Osteoblast (primary cell): ENCODE measurements around the gene NHSL2. TPM values are rescaled to one million over a fixed set of nuclear protein-coding genes. Genes with fewer than 3 reads are reported as not detected.
A peak's percentile ranks its signal among the peaks of the same experiment; 100 is the strongest.

Experiments used
- DNase-seq: peaks from one replicate; pipeline ENCODE4 v3.0.0; 2011; ENCODE audit warnings: low spot score, mixed read lengths; ENCODE audit not compliant: insufficient read length; ENCODE audit errors: missing footprints
- H2AFZ ChIP-seq: 2 replicates; pipeline ENCODE4 v1.6.0; 2011; ENCODE audit warnings: mild to moderate bottlenecking, low read length
- H3K27ac ChIP-seq: 2 replicates; pipeline ENCODE4 v1.5.1; 2011; ENCODE audit warnings: mild to moderate bottlenecking, low read depth, low read length, moderate library complexity
- H3K27me3 ChIP-seq: 2 replicates; pipeline ENCODE4 v1.6.0; 2012; ENCODE audit warnings: mild to moderate bottlenecking, control low read depth, inconsistent platforms, low read length, moderate library complexity; ENCODE audit not compliant: insufficient read depth
- H3K36me3 ChIP-seq: 2 replicates; pipeline ENCODE4 v1.5.1; 2011; ENCODE audit warnings: mild to moderate bottlenecking, low read length, control low read depth, moderate library complexity; ENCODE audit not compliant: insufficient read depth
- H3K4me1 ChIP-seq: 2 replicates; pipeline ENCODE4 v1.5.1; 2011; ENCODE audit warnings: mild to moderate bottlenecking, low read length, control low read depth, moderate library complexity; ENCODE audit not compliant: insufficient read depth
- H3K4me2 ChIP-seq: 2 replicates; pipeline ENCODE4 v1.6.0; 2011; ENCODE audit warnings: mild to moderate bottlenecking, low read length; ENCODE audit not compliant: insufficient read depth
- H3K4me3 ChIP-seq: fragments of 200-600 bp; sonication (generic); 3 replicates; pipeline ENCODE4 v1.5.1; 2012; ENCODE audit warnings: mild to moderate bottlenecking, low read length, inconsistent platforms; ENCODE audit not compliant: insufficient read depth
- H3K79me2 ChIP-seq: 2 replicates; pipeline ENCODE4 v1.6.0; 2012; ENCODE audit warnings: mild to moderate bottlenecking, low read length, control low read depth, inconsistent platforms; ENCODE audit not compliant: insufficient read depth
- H3K9me3 ChIP-seq: 2 replicates; pipeline ENCODE4 v1.5.1; 2011; ENCODE audit warnings: low read depth, low read length, control low read depth
- H4K20me1 ChIP-seq: 2 replicates; pipeline ENCODE4 v1.6.0; 2012; ENCODE audit warnings: mild to moderate bottlenecking, low read length, control low read depth; ENCODE audit not compliant: insufficient read depth
- total RNA-seq: library from RNA; depleted of rRNA; stranded (reverse); fragments of >200 nt; gene quantifications from 2 replicates; pipeline ENCODE4 v1.2.3, GENCODE V29; 2012
- TF ChIP-seq, protein P1 (sequence below): IDR thresholded peaks from 2 replicates; pipeline ENCODE4 v1.5.1; 2011; ENCODE audit warnings: mild to moderate bottlenecking, low read depth, low read length, moderate library complexity; ENCODE audit errors: extremely low read depth

Gene NHSL2
- total RNA-seq, 1 donor: 1.1 TPM

DNA sequence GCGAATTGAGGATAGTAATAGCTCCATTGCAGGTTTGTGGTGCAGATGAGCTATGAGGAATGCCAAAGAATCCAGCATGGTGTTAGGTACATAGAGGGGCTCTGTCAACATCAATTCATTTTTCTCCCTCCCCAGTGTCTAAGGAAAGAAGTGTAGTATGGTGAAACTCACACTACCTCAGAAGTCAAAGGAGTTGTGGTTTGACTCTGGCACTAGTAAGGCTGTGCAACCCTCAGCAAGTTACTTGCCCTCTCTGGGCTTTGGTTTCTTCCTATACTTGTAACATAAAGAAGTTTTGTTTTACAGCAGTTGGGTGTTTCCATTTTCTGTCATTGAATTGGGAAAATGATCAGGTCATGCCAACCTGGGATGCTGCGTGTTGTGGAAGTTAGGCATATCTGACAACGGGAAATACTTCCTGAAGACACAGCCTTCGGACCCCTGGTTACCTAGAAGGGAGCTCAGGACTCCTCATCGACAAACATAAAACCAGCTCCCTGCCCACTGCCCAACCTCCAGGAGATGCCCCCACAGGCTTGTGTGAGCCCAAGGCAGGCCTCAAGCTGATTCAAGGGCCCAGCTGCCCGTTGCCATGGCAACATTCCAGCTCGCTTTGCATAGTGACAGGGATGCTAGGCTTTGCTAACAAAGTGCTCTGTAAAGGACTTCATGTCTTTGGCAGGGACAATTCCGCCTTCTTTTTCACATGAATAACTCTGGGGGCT is 149.7 kb downstream of the NHSL2 start:
- no peaks in the 10 kb centered on the region for H3K36me3 ChIP-seq
- TF ChIP-seq, protein P1, sequence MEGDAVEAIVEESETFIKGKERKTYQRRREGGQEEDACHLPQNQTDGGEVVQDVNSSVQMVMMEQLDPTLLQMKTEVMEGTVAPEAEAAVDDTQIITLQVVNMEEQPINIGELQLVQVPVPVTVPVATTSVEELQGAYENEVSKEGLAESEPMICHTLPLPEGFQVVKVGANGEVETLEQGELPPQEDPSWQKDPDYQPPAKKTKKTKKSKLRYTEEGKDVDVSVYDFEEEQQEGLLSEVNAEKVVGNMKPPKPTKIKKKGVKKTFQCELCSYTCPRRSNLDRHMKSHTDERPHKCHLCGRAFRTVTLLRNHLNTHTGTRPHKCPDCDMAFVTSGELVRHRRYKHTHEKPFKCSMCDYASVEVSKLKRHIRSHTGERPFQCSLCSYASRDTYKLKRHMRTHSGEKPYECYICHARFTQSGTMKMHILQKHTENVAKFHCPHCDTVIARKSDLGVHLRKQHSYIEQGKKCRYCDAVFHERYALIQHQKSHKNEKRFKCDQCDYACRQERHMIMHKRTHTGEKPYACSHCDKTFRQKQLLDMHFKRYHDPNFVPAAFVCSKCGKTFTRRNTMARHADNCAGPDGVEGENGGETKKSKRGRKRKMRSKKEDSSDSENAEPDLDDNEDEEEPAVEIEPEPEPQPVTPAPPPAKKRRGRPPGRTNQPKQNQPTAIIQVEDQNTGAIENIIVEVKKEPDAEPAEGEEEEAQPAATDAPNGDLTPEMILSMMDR: no peak
- H3K27me3 ChIP-seq: peaks cover 51% of the 10 kb centered on the region
- no peak overlapping the region for H2AFZ ChIP-seq
- H3K79me2 ChIP-seq: no peaks in the 10 kb centered on the region
- no peak overlapping the region for H3K4me3 ChIP-seq
- H3K9me3 ChIP-seq: no peaks in the 10 kb centered on the region
- peaks cover 4% of the 10 kb centered on the region for H4K20me1 ChIP-seq
- no peak overlapping the region for H3K27ac ChIP-seq
- DNase-seq: no peak
- H3K4me1 ChIP-seq: no peaks in the 10 kb centered on the region
- H3K4me2 ChIP-seq: no peak overlapping the region

DNA sequence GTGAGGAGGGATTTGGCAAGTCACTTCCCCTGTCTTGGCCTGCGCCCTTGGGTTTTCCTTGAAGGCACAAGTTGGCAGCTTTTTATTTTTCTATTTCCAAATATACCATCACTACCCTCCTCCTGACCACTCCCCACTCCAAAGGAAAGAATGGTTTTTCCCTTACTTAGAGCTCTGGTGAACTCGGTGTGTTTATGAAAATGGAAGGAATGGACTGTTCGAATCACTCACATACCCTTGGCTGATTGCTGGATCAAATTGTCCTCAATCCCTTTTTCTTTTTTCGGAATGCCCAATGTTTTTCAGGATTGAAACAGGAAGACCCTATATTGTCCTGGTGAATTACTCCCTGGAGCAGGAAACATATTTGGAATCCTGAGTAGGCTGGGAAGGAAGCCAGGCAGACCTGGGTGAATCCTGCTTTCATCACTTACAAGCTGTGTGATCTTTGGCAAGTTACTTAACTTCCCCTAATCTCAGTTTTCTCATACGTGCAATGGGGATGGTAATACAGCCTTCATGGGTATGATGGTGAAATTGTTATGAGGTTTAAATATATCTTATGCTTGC is 150.4 kb downstream of the NHSL2 start:
- TF ChIP-seq, protein P1: no peak
- no peaks in the 10 kb centered on the region for H3K36me3 ChIP-seq
- no peak overlapping the region for H3K27ac ChIP-seq
- no peak for DNase-seq
- H4K20me1 ChIP-seq: peaks cover 4% of the 10 kb centered on the region
- no peak overlapping the region for H3K4me3 ChIP-seq
- peaks cover 51% of the 10 kb centered on the region for H3K27me3 ChIP-seq
- no peaks in the 10 kb centered on the region for H3K9me3 ChIP-seq
- no peak overlapping the region for H2AFZ ChIP-seq
- H3K4me1 ChIP-seq: no peaks in the 10 kb centered on the region
- H3K4me2 ChIP-seq: no peak overlapping the region
- no peaks in the 10 kb centered on the region for H3K79me2 ChIP-seq

DNA sequence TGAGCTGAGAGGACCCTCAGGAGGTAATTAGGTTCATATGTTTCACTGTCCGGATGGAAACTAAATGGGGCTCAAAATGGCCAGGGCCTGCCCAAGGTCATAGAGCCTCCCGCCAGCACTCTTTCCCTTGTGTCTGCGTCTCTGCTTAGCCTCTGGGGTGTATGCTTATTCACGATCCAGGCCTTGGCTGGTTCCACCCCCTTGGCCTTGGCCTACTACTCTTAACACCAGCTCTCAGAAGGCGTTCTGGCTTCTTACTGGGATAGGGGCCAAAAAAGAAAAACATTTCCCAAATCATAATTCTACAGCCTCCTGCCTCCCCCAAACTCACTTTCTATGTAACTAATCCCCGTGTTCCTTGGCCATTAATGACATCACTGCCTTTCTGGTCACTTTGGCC is 152.3 kb downstream of the NHSL2 start:
- peaks cover 4% of the 10 kb centered on the region for H4K20me1 ChIP-seq
- H3K36me3 ChIP-seq: no peaks in the 10 kb centered on the region
- TF ChIP-seq, protein P1: no peak
- no peaks in the 10 kb centered on the region for H3K79me2 ChIP-seq
- no peaks in the 10 kb centered on the region for H3K9me3 ChIP-seq
- no peak overlapping the region for H3K27ac ChIP-seq
- peaks cover 53% of the 10 kb centered on the region for H3K27me3 ChIP-seq
- no peak overlapping the region for H2AFZ ChIP-seq
- no peak overlapping the region for H3K4me3 ChIP-seq
- no peak for DNase-seq
- H3K4me2 ChIP-seq: no peak overlapping the region
- H3K4me1 ChIP-seq: no peaks in the 10 kb centered on the region

DNA sequence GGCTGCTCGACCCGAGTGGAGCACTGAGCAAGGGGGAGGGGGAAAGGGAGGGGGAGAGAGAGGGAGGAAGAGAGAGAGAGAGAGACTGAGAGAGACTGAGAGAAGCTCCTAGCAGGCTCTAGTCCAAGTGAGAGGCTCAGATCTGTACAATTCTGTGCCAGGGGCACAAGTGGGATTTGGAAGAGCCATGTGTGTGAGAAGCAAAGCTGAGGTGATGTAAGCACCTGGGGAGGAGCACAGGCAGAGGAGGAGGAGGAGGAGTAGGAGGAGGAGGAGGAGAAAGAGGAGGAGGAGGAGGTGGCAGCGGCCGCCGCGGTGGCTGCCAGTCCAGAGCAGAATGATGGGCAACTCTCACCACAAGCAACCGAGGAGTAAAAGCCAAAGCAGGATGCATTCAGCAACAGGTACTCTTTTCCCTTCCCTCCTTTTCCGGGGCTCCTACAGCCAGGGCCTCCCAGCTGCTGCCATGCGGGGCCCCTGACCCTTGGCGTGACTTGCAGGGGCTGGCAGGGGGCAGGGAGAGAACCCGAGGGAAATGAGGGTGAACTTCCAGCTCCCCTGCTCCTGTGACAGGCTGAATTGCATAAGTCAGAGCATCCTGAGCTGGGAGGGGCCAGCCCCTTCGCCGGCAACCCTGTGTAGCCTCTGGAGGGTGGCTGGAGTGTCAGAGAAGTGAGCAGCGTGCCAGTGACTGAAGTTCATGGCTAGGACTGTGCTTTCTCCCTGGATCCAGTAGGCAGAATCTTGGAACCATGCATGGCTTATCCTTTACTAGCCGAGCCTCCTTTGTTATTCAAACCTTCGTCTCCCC is 158.9 kb downstream of the NHSL2 start:
- no peak overlapping the region for H2AFZ ChIP-seq
- peaks cover 6% of the 10 kb centered on the region for H4K20me1 ChIP-seq
- H3K9me3 ChIP-seq: no peaks in the 10 kb centered on the region
- DNase-seq: no peak
- no peaks in the 10 kb centered on the region for H3K36me3 ChIP-seq
- no peaks in the 10 kb centered on the region for H3K4me1 ChIP-seq
- no peak overlapping the region for H3K27ac ChIP-seq
- H3K79me2 ChIP-seq: no peaks in the 10 kb centered on the region
- peak overlapping the region; percentile 52 for H3K4me2 ChIP-seq
- peaks cover 74% of the 10 kb centered on the region for H3K27me3 ChIP-seq
- peak overlapping the region; percentile 18 for H3K4me3 ChIP-seq
- TF ChIP-seq, protein P1: no peak
